SU-DHL-6 (cell line): ENCODE results near the gene SYTL3.
"Not testable (repeated sequence)": the region's sequence is repeated elsewhere in the genome, so short reads cannot be mapped to it uniquely, and the experiment has no call there.

Experiments
- H2AFZ ChIP-seq: fragments of 200-600 bp; sonication (generic); 2 replicates; pipeline ENCODE4 v1.6.1; 2014; ENCODE audit warnings: low read depth, mild to moderate bottlenecking, moderate library complexity, mixed read lengths, antibody characterized with exemption, low read length; ENCODE audit not compliant: severe bottlenecking
- H3F3A ChIP-seq: fragments of 200-600 bp; shearing (Covaris generic); 2 replicates; pipeline ENCODE4 v1.6.0; 2016; ENCODE audit warnings: antibody characterized with exemption, mild to moderate bottlenecking; ENCODE audit not compliant: insufficient read depth
- H3K27ac ChIP-seq: fragments of 200-600 bp; sonication (generic); 2 replicates; pipeline ENCODE4 v1.5.1; 2016; ENCODE audit warnings: low read depth, mild to moderate bottlenecking, low read length, moderate library complexity, mixed read lengths
- H3K27me3 ChIP-seq: fragments of 200-600 bp; sonication (generic), shearing (Covaris generic); 2 replicates; pipeline ENCODE4 v1.6.0; 2014; ENCODE audit warnings: mild to moderate bottlenecking, low read length
- H3K36me3 ChIP-seq: fragments of 200-600 bp; sonication (generic); 2 replicates; pipeline ENCODE4 v1.6.1; 2014; ENCODE audit warnings: mild to moderate bottlenecking, low read length, mixed read lengths
- H3K4me2 ChIP-seq: fragments of 300-600, 200-600 bp; shearing (Covaris generic), sonication (generic); 2 replicates; pipeline ENCODE4 v1.6.0; 2014; ENCODE audit warnings: low read length, low read depth, mild to moderate bottlenecking; ENCODE audit not compliant: poor library complexity, severe bottlenecking
- H3K4me3 ChIP-seq: fragments of 200-600 bp; sonication (generic); 2 replicates; pipeline ENCODE4 v1.5.1; 2014; ENCODE audit warnings: antibody characterized with exemption, low read length, mild to moderate bottlenecking, mixed read lengths; ENCODE audit not compliant: insufficient read depth, poor library complexity, severe bottlenecking
- H3K79me2 ChIP-seq: fragments of 200-600 bp; sonication (generic); 2 replicates; pipeline ENCODE4 v1.6.1; 2014; ENCODE audit warnings: mild to moderate bottlenecking, low read length, moderate library complexity; ENCODE audit not compliant: insufficient read depth
- H3K9ac ChIP-seq: fragments of 200-600 bp; sonication (generic); 2 replicates; pipeline ENCODE4 v1.7.0; 2014; ENCODE audit warnings: mild to moderate bottlenecking, low read length
- H3K9me2 ChIP-seq: fragments of 200-600 bp; sonication (generic); replicated peaks from 2 replicates; pipeline ENCODE4 v1.6.1; 2014; ENCODE audit warnings: low read length; ENCODE audit not compliant: insufficient read depth
- H3K9me3 ChIP-seq: fragments of 200-600 bp; sonication (generic); 2 replicates; pipeline ENCODE4 v1.6.1; 2014; ENCODE audit warnings: low read length, mixed read lengths; ENCODE audit not compliant: insufficient read depth
- H4K20me1 ChIP-seq: fragments of 200-600 bp; sonication (generic); 2 replicates; pipeline ENCODE4 v1.6.1; 2014; ENCODE audit warnings: low read depth, mild to moderate bottlenecking, antibody characterized with exemption, low read length, moderate library complexity, mixed read lengths
- EZH2phosphoT487 ChIP-seq: fragments of 200-600 bp; sonication (generic), shearing (Covaris generic); conservative IDR thresholded peaks from 2 replicates; pipeline ENCODE4 v1.6.1; 2018; ENCODE audit warnings: mild to moderate bottlenecking, antibody characterized with exemption, low read length, moderate library complexity, mixed read lengths
- TF ChIP-seq, protein P1 (sequence below): fragments of 200-600 bp; sonication (generic); IDR thresholded peaks from one replicate; pipeline ENCODE4 v1.5.1; 2017; ENCODE audit warnings: antibody characterized with exemption, mild to moderate bottlenecking, low read length, moderate library complexity; ENCODE audit not compliant: insufficient read depth, poor library complexity, severe bottlenecking

SYTL3 gene

DNA sequence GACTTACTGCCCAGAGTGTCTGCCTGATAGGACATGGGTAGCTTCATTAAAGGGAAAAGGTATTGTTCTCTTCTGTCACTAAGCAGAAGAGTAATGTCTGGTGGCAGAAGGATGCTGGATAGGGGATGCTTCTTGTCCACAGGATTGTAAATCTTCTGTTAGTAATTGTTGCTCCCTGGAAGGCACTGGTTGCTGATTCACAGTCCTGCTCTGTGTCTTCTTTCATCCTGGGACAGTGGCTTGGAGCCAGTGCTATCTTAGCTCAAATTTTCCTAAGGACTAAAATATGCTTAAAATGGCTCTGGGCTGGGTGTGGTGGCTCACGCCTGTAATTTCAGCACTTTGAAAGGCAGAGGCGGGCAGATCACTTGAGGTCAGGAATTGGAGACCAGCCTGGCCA lies 48.0 kb downstream of the SYTL3 start:
- Histone ChIP-seq H3K79me2 (no peaks in the 10 kb centered on the region), H3K9ac (no peak overlapping the region), H3K4me2 (no peak overlapping the region), H4K20me1 (no peaks in the 10 kb centered on the region), H3K27ac (no peak overlapping the region), H3K4me3 (no peak overlapping the region), H2AFZ (no peak overlapping the region), H3K36me3 (no peaks in the 10 kb centered on the region), H3K9me3 (no peaks in the 10 kb centered on the region), H3F3A (no peaks in the 10 kb centered on the region), H3K27me3 (no peaks in the 10 kb centered on the region), H3K9me2 (no peaks in the 10 kb centered on the region)
- no peak for TF ChIP-seq EZH2phosphoT487
- TF ChIP-seq, protein P1, sequence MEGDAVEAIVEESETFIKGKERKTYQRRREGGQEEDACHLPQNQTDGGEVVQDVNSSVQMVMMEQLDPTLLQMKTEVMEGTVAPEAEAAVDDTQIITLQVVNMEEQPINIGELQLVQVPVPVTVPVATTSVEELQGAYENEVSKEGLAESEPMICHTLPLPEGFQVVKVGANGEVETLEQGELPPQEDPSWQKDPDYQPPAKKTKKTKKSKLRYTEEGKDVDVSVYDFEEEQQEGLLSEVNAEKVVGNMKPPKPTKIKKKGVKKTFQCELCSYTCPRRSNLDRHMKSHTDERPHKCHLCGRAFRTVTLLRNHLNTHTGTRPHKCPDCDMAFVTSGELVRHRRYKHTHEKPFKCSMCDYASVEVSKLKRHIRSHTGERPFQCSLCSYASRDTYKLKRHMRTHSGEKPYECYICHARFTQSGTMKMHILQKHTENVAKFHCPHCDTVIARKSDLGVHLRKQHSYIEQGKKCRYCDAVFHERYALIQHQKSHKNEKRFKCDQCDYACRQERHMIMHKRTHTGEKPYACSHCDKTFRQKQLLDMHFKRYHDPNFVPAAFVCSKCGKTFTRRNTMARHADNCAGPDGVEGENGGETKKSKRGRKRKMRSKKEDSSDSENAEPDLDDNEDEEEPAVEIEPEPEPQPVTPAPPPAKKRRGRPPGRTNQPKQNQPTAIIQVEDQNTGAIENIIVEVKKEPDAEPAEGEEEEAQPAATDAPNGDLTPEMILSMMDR = no peak

DNA sequence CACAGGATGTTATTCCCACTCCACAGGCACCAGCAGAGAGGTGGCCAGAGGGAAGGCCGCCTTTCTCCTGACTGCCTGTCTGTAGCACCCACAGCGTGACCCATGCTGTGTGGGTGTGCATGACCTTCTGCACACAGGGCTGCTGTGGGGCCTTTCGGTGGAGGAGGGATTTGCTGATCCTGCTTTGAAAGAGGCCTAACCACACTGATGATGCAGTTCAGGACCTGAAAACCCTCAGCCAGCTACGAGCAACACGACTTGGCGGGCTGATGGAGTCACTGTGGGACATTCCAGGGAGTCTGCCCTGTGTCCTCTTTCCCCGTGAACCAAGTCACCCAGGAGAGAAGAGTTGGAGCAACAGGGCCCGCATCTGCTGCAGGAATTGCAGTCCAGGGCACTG lies 49.1 kb downstream of the SYTL3 start:
- no peak overlapping the region for H3K9ac ChIP-seq
- H3K9me3 ChIP-seq = no peaks in the 10 kb centered on the region
- H3K27ac ChIP-seq = no peak overlapping the region
- H2AFZ ChIP-seq = no peak overlapping the region
- H4K20me1 ChIP-seq = no peaks in the 10 kb centered on the region
- no peaks in the 10 kb centered on the region for H3K27me3 ChIP-seq
- no peak overlapping the region for H3K4me2 ChIP-seq
- H3K9me2 ChIP-seq = no peaks in the 10 kb centered on the region
- TF ChIP-seq EZH2phosphoT487 = no peak
- TF ChIP-seq, protein P1 = no peak
- no peak overlapping the region for H3K4me3 ChIP-seq
- no peaks in the 10 kb centered on the region for H3F3A ChIP-seq
- H3K79me2 ChIP-seq = no peaks in the 10 kb centered on the region
- H3K36me3 ChIP-seq = no peaks in the 10 kb centered on the region

DNA sequence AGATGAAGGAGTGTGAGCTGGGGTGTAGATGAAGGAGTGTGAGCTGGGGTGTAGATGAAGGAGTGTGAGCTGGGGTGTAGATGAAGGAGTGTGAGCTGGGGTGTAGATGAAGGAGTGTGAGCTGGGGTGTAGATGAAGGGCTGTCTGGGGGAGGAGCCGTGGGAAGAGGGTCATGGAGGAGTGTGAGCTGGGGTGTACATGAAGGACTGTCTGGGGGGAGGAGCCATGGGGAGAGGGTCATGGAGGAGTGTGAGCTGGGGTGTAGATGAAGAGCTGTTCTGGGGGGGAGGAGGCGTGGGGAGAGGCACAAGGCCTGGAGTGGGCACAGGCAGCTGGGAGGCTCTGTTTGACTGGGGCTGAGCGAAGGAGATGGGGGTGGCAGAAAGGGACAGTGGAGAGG lies 51.4 kb downstream of the SYTL3 start:
- not testable (repeated sequence) for H3K9me2 ChIP-seq, H2AFZ ChIP-seq, H3K36me3 ChIP-seq, H3K27me3 ChIP-seq, H3K4me3 ChIP-seq, H4K20me1 ChIP-seq, H3K4me2 ChIP-seq, H3K27ac ChIP-seq, H3F3A ChIP-seq, H3K9me3 ChIP-seq, H3K9ac ChIP-seq, H3K79me2 ChIP-seq

DNA sequence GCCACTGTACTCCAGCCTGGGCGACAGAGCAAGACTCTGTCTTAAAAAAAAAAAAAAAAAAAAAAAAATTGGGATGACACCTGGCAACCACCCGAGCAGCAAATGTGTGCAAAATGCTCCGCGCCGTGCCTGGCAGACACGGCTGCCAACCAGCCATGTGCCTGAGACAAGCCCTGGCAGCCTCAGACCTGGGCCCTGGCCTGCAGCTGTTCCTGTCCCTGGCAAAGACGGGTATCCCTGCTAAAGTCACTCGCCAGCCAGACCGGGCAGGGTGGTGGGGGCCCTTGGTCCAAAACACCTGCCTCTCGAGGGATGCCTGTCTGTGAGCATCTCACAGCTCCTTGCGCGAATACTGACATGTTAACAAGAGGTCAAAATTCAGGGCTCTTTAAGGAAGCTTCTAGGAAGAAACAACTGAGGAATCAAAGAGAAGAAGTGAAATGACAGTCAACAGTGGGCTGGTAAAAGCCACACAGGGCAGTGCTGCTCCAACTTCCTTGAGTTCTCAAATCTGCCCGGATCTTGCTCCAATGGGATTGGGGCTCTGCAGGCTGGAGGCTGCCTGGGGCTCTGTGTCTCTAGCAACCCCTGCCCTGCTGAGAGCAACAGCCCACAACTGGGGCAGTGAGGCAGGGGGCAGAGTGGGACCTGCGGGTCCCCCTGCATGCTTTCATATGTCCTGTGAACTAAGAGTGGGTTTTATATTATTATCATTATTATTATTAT lies 53.4 kb downstream of the SYTL3 start:
- Histone ChIP-seq H3K27me3 (no peaks in the 10 kb centered on the region), H3K36me3 (no peaks in the 10 kb centered on the region), H3K9me3 (no peaks in the 10 kb centered on the region), H3K4me3 (no peak overlapping the region), H3K9ac (no peak overlapping the region), H3F3A (peaks cover 13% of the 10 kb centered on the region), H3K79me2 (no peaks in the 10 kb centered on the region), H4K20me1 (no peaks in the 10 kb centered on the region), H2AFZ (no peak overlapping the region), H3K4me2 (no peak overlapping the region), H3K9me2 (no peaks in the 10 kb centered on the region), H3K27ac (no peak overlapping the region)
- TF ChIP-seq, protein P1 = no peak
- no peak for TF ChIP-seq EZH2phosphoT487
